GM12878 (cell line): ENCODE data around the gene SLC16A10. TPM values are rescaled to one million over a fixed set of nuclear protein-coding genes. Genes with fewer than 3 reads are reported as not detected.

ENCODE experiments used
- ATAC-seq: fragments of 200-7000 bp; cut with Tn5 transposase; 3 replicates; pipeline ENCODE4 v1.9.1; 2020; ENCODE audit warnings: mild to moderate bottlenecking, moderate library complexity
- BruUV-seq: library from RNA; stranded (reverse); fragments of 400-500 nt; replicated peaks from 2 replicates; lab custom pipeline; 2021; lab: Mats Ljungman, UMichigan
- CTCF ChIA-PET: fragments of 300-600 bp; sonication (Branson Sonifier 250); formaldehyde crosslinking; extraction: SDS; loops from one replicate; lab custom pipeline; 2021; ENCODE audit warnings: inconsistent platforms; lab: Yijun Ruan, JAX
- POLR2A ChIA-PET: fragments of 350-600 bp; formaldehyde crosslinking; extraction: SDS; loops from one replicate; lab custom pipeline; 2021; ENCODE audit warnings: inconsistent platforms; lab: Charles Lee
- RAD21 ChIA-PET: fragments of 300-600 bp; sonication (Branson Sonifier 250); formaldehyde crosslinking; loops from one replicate; lab custom pipeline; 2023; ENCODE audit warnings: antibody characterized with exemption; ENCODE audit not compliant: unreplicated experiment; lab: Charles Lee
- SMC1A ChIA-PET: fragments of 300-600 bp; sonication (Branson Sonifier 250); formaldehyde crosslinking; loops from one replicate; lab custom pipeline; 2023; ENCODE audit not compliant: unreplicated experiment, uncharacterized antibody; lab: Charles Lee
- DNase-seq: peaks from one replicate; pipeline ENCODE4 v3.0.0-alpha.2; 2011; ENCODE audit warnings: low read depth, low spot score
- FAIRE-seq: peaks from 3 replicates; lab custom pipeline; 2011; peaks lifted over from hg19 to GRCh38; lab: Jason Lieb, UNC
- H2AFZ ChIP-seq: 2 replicates; pipeline ENCODE4 v1.6.0; 2011; ENCODE audit warnings: low read depth, low read length, control low read depth; ENCODE audit not compliant: control insufficient read depth
- H3K27ac ChIP-seq: 2 replicates; pipeline ENCODE4 v1.5.1; 2011; ENCODE audit warnings: control low read depth; ENCODE audit not compliant: control insufficient read depth, insufficient read depth
- H3K27me3 ChIP-seq, 2 experiments: replicated peaks in 1 of 2; 2 replicates each; pipeline versions ENCODE4 v1.6.0 to v1.6.1; 2011; ENCODE audit warnings: low read length in 1 of 2; ENCODE audit not compliant: control insufficient read depth in 2 of 2, insufficient read depth in 2 of 2
- H3K36me3 ChIP-seq, 2 experiments: 2 replicates each; pipeline ENCODE4 v1.5.1; 2011; ENCODE audit warnings: low read length in 1 of 2; ENCODE audit not compliant: control insufficient read depth in 2 of 2, insufficient read depth in 2 of 2
- H3K4me1 ChIP-seq: 2 replicates; pipeline ENCODE4 v1.6.1; 2011; ENCODE audit warnings: mild to moderate bottlenecking, low read length, moderate library complexity, mixed read lengths; ENCODE audit not compliant: control insufficient read depth, insufficient read depth
- H3K4me2 ChIP-seq: 2 replicates; pipeline ENCODE4 v1.6.0; 2011; ENCODE audit warnings: control low read depth; ENCODE audit not compliant: control insufficient read depth, insufficient read depth
- H3K4me3 ChIP-seq: fragments of 200-600 bp; sonication (generic); 2 replicates; pipeline ENCODE4 v1.5.1; 2016
- H3K79me2 ChIP-seq: 2 replicates; pipeline ENCODE4 v1.6.0; 2011; ENCODE audit warnings: low read length; ENCODE audit not compliant: control insufficient read depth, insufficient read depth
- H3K9ac ChIP-seq: 2 replicates; pipeline ENCODE4 v1.8.0; 2011; ENCODE audit warnings: low read length, control low read depth, mixed read lengths; ENCODE audit not compliant: control insufficient read depth, insufficient read depth
- H3K9me3 ChIP-seq: replicated peaks from 3 replicates; pipeline ENCODE4 v1.5.1; 2011; ENCODE audit warnings: mild to moderate bottlenecking, low read length; ENCODE audit not compliant: control insufficient read depth, insufficient read depth
- H4K20me1 ChIP-seq: 2 replicates; pipeline ENCODE4 v1.6.0; 2011; ENCODE audit not compliant: control insufficient read depth, insufficient read depth
- CREB1 ChIP-seq: IDR thresholded peaks from 2 replicates; pipeline ENCODE4 v1.6.1; 2012; ENCODE audit warnings: low read depth, mild to moderate bottlenecking, inconsistent platforms
- HCFC1 ChIP-seq: fragments of 150-350 bp; IDR thresholded peaks from 2 replicates; pipeline ENCODE4 v1.6.1; 2014; ENCODE audit warnings: low read length
- IKZF2 ChIP-seq, 2 experiments: fragments of 450-650 bp; IDR thresholded peaks; 2 replicates each; pipeline ENCODE4 v1.6.1; 2017; ENCODE audit warnings: mild to moderate bottlenecking in 2 of 2, moderate library complexity in 2 of 2
- MEF2B ChIP-seq: fragments of 450-650 bp; IDR thresholded peaks from 2 replicates; pipeline ENCODE4 v1.6.1; 2018; ENCODE audit warnings: mild to moderate bottlenecking, moderate library complexity; ENCODE audit not compliant: partially characterized antibody, poor library complexity, severe bottlenecking
- MTA2 ChIP-seq: fragments of 450-650 bp; IDR thresholded peaks from 2 replicates; pipeline ENCODE4 v1.6.1; 2016; ENCODE audit warnings: low read depth, mild to moderate bottlenecking, moderate library complexity
- NR2F1 ChIP-seq: fragments of 450-650 bp; conservative IDR thresholded peaks from 2 replicates; pipeline ENCODE4 v1.6.1; 2017; ENCODE audit warnings: mild to moderate bottlenecking
- NRF1 ChIP-seq: conservative IDR thresholded peaks from 2 replicates; pipeline ENCODE4 v1.6.1; 2011; ENCODE audit warnings: mild to moderate bottlenecking, low read depth, low read length, improper control_type of control experiment
- ZNF384 ChIP-seq: IDR thresholded peaks from 2 replicates; pipeline ENCODE4 v1.6.1; 2012; ENCODE audit warnings: low read depth, mild to moderate bottlenecking, low read length, improper control_type of control experiment, borderline replicate concordance
- WGBS: methylation state at CpG from one replicate; pipeline ENCODE4 v1.1.6; 2016; ENCODE audit warnings: low lambda C conversion rate; ENCODE audit not compliant: insufficient replicate concordance, insufficient coverage; ENCODE audit errors: missing lambda C conversion rate; 5-methylcytosine and 5-hydroxymethylcytosine counted together
- in situ Hi-C: fragments of 300-500 bp; cut with MboI; formaldehyde crosslinking; loops from 9 replicates; pipeline ENCODE4 v1.14.3; 2018; ENCODE audit warnings: mixed read lengths
- intact Hi-C: fragments of 100-400 bp; cut with micrococcal nuclease; formaldehyde crosslinking; loops from one replicate; pipeline ENCODE4 v1.14.2; 2022; ENCODE audit not compliant: unreplicated experiment
- polyA plus RNA-seq, 11 experiments: library from polyadenylated mRNA; depleted of rRNA in 4 of 11; unstranded in 6 of 11; stranded (reverse) in 5 of 11; fragments of >200 nt; fragmentation: Nextera tagmentation in 4 of 11; fragmentation: Illumina TruSeq in 1 of 11; extraction: Ambion mirVana in 4 of 11; extraction: Trizol in 1 of 11; gene quantifications; 1 replicate in 1 of 11; 2 replicates in 10 of 11; pipeline versions ENCODE4 v1.2.1 to v1.2.3, GENCODE V29; 2011 to 2016; ENCODE audit warnings: inconsistent platforms in 2 of 11, missing spikeins in 2 of 11, low read depth in 1 of 11
- total RNA-seq, 4 experiments: library from RNA; depleted of rRNA in 3 of 4; stranded (reverse); fragments of >200 nt in 3 of 4; fragmentation: Illumina TruSeq in 1 of 4; extraction: Trizol in 1 of 4; gene quantifications; 2 replicates each; pipeline versions ENCODE4 v1.2.1 to v1.2.3, GENCODE V29; 2013 to 2021
- TF ChIP-seq, protein P1 (sequence below): fragments of 450-650 bp; formaldehyde crosslinking; IDR thresholded peaks from 2 replicates; pipeline ENCODE4 v1.4.0; 2022; ENCODE audit warnings: mild to moderate bottlenecking, moderate library complexity

SLC16A10 gene
- total and polyA plus RNA-seq, 10 of the 15 experiments (the other 5 are each of a cell fraction or from before 2014, with no cell fraction given) = 2.3 to 19.0 (median 8.0) TPM

DNA sequence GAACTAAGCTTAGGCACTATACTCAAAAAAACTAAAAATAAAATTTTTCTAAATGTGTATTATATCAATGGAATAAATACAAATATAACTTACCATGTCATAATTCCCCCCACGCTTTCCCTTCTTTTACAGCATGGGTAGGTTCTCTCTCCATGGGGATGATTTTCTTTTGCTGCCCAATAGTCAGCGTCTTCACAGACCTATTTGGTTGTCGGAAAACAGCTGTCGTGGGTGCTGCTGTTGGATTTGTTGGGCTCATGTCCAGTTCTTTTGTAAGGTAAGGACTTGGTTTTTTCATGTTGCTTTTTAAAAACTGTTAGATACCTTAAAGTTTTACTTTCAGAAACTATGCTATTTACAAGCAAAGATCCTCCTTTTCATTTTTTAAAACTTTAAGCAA lies 85.3 kb downstream of the SLC16A10 start:
- no peak for DNase-seq
- BruUV-seq = no TSS peak
- RAD21 ChIA-PET = interaction anchor here (1.0 kb wide), 1 partner anchor 65 kb away, joined by 3 read pairs; no protein-coding TSS in a partner anchor
- Histone ChIP-seq H3K9me3 (no peaks in the 10 kb centered on the region), H2AFZ (no peak overlapping the region), H3K4me3 (no peak overlapping the region), H3K79me2 (no peaks in the 10 kb centered on the region), H3K4me1 (peaks cover 23% of the 10 kb centered on the region), H3K27ac (no peak overlapping the region), H3K9ac (no peak overlapping the region), H3K27me3 (no peaks in the 10 kb centered on the region), H3K4me2 (no peak overlapping the region), H4K20me1 (no peaks in the 10 kb centered on the region), H3K36me3 (no peaks in the 10 kb centered on the region)
- POLR2A ChIA-PET = no interaction called here
- ATAC-seq = no peak
- SMC1A ChIA-PET = interaction anchor here (0.6 to 3.0 kb wide), 5 partner anchors 11 to 473 kb away, joined by 3 to 10 read pairs (median 4); no protein-coding TSS in a partner anchor
- in situ Hi-C loops (no loop called here), intact Hi-C loops (no loop called here)
- CTCF ChIA-PET = interaction anchor here (2.0 kb wide), 1 partner anchor 162 kb away, joined by 7 read pairs; no protein-coding TSS in a partner anchor
- 79% methylated on average over 4 of the region's 4 CpGs for WGBS
- no peak for FAIRE-seq
- TF ChIP-seq IKZF2 (IDR thresholded peaks at IDR 0.05) (no peak), NRF1 (no peak), MTA2 (no peak), CREB1 (no peak), ZNF384 (no peak), MEF2B (no peak), HCFC1 (no peak), NR2F1 (no peak)
- TF ChIP-seq, protein P1, sequence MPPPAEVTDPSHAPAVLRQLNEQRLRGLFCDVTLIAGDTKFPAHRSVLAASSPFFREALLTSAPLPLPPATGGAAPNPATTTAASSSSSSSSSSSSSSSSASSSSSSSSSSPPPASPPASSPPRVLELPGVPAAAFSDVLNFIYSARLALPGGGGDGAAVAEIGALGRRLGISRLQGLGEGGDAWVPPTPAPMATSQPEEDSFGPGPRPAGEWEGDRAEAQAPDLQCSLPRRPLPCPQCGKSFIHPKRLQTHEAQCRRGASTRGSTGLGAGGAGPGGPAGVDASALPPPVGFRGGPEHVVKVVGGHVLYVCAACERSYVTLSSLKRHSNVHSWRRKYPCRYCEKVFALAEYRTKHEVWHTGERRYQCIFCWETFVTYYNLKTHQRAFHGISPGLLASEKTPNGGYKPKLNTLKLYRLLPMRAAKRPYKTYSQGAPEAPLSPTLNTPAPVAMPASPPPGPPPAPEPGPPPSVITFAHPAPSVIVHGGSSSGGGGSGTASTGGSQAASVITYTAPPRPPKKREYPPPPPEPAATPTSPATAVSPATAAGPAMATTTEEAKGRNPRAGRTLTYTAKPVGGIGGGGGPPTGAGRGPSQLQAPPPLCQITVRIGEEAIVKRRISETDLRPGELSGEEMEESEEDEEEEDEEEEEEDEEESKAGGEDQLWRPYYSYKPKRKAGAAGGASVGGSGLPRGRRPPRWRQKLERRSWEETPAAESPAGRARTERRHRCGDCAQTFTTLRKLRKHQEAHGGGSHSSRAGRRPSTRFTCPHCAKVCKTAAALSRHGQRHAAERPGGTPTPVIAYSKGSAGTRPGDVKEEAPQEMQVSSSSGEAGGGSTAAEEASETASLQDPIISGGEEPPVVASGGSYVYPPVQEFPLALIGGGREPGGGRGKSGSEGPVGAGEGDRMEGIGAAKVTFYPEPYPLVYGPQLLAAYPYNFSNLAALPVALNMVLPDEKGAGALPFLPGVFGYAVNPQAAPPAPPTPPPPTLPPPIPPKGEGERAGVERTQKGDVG (CRISPR knock-in tag) = no peak
